CD14-positive monocyte (primary cell): ENCODE data around the gene PRKN. TPM values are rescaled to one million over a fixed set of nuclear protein-coding genes. Genes with fewer than 3 reads are reported as not detected.

Experiments
- DNase-seq, 3 donors: peaks; one replicate each; pipeline ENCODE4 v3.0.0-alpha.2; 2011 to 2022
- H2AFZ ChIP-seq: 2 replicates; pipeline ENCODE4 v1.6.0; 2012; ENCODE audit warnings: mild to moderate bottlenecking, low read depth, low read length, inconsistent platforms; ENCODE audit not compliant: insufficient read depth, poor library complexity, severe bottlenecking
- H3K27ac ChIP-seq, 2 donors: 1 replicate in 1 of 2; 2 replicates in 1 of 2; pipeline ENCODE4 v1.5.1; 2012 to 2013; ENCODE audit warnings: low read length in 2 of 2, control low read depth in 1 of 2, inconsistent platforms in 1 of 2, low read depth in 1 of 2, mild to moderate bottlenecking in 1 of 2
- H3K27me3 ChIP-seq, 2 donors: one replicate each; pipeline versions ENCODE4 v1.6.0 to v1.6.1; 2011 to 2013; ENCODE audit warnings: low read length in 2 of 2; ENCODE audit not compliant: control insufficient read depth in 2 of 2, insufficient read depth in 2 of 2
- H3K36me3 ChIP-seq, 2 donors: replicated peaks in 1 of 2; 1 replicate in 1 of 2; 2 replicates in 1 of 2; pipeline versions ENCODE4 v1.5.1 to v1.6.1; 2012 to 2013; ENCODE audit warnings: low read length in 2 of 2, control low read depth in 1 of 2, inconsistent platforms in 1 of 2, mild to moderate bottlenecking in 1 of 2; ENCODE audit not compliant: insufficient read depth in 2 of 2, control insufficient read depth in 1 of 2
- H3K4me1 ChIP-seq, 2 donors: 1 replicate in 1 of 2; 2 replicates in 1 of 2; pipeline versions ENCODE4 v1.5.1 to v1.6.1; 2012 to 2013; ENCODE audit warnings: low read length in 2 of 2, control low read depth in 1 of 2, inconsistent platforms in 1 of 2, mild to moderate bottlenecking in 1 of 2, moderate library complexity in 1 of 2; ENCODE audit not compliant: insufficient read depth in 2 of 2, control insufficient read depth in 1 of 2
- H3K4me2 ChIP-seq: replicated peaks from 2 replicates; pipeline ENCODE3; 2012; ENCODE audit warnings: low read length, moderate library complexity, mild to moderate bottlenecking; ENCODE audit not compliant: poor library complexity, severe bottlenecking; ENCODE audit errors: extremely low read depth
- H3K4me3 ChIP-seq, 3 experiments: fragments of 200-600 bp in 1 of 3; sonication (generic) in 1 of 3; replicated peaks in 1 of 3; 1 replicate in 2 of 3; 2 replicates in 1 of 3; pipeline ENCODE4 v1.5.1; 2011 to 2013; ENCODE audit warnings: low read length in 3 of 3, mild to moderate bottlenecking in 3 of 3, control low read depth in 2 of 3, low read depth in 2 of 3, inconsistent platforms in 1 of 3, moderate library complexity in 1 of 3
- H3K79me2 ChIP-seq: 2 replicates; pipeline ENCODE4 v1.6.0; 2012; ENCODE audit warnings: mild to moderate bottlenecking, control low read depth, inconsistent platforms, low read length, moderate library complexity; ENCODE audit not compliant: insufficient read depth
- H3K9ac ChIP-seq: 2 replicates; pipeline ENCODE4 v1.6.0; 2017; ENCODE audit warnings: low read length, mild to moderate bottlenecking; ENCODE audit not compliant: insufficient read depth, poor library complexity, severe bottlenecking
- H3K9me3 ChIP-seq, 2 donors: replicated peaks in 1 of 2; 1 replicate in 1 of 2; 2 replicates in 1 of 2; pipeline versions ENCODE4 v1.5.1 to v1.6.1; 2012 to 2013; ENCODE audit warnings: low read length in 2 of 2, control low read depth in 1 of 2; ENCODE audit not compliant: control insufficient read depth in 1 of 2, insufficient read depth in 1 of 2
- H4K20me1 ChIP-seq: 2 replicates; pipeline ENCODE4 v1.6.0; 2012; ENCODE audit warnings: mild to moderate bottlenecking, low read length, control low read depth, moderate library complexity; ENCODE audit not compliant: insufficient read depth
- H3K27ac Mint-ChIP-seq, 7 donors: one replicate each; pipeline ENCODE4 v1.8.0; 2020; ENCODE audit warnings: mild to moderate bottlenecking in 7 of 7, mixed read lengths in 7 of 7, moderate library complexity in 6 of 7, inconsistent platforms in 2 of 7
- H3K27me3 Mint-ChIP-seq, 3 donors: one replicate each; pipeline ENCODE4 v1.8.0; 2021 to 2022; ENCODE audit warnings: low read depth in 3 of 3, mild to moderate bottlenecking in 3 of 3, mixed read lengths in 3 of 3, moderate library complexity in 3 of 3, inconsistent platforms in 1 of 3
- H3K36me3 Mint-ChIP-seq, 2 donors: one replicate each; pipeline ENCODE4 v1.8.0; 2020; ENCODE audit warnings: mixed read lengths in 2 of 2, inconsistent platforms in 1 of 2, mild to moderate bottlenecking in 1 of 2
- H3K4me1 Mint-ChIP-seq: one replicate; pipeline ENCODE4 v1.8.0; 2020; ENCODE audit warnings: mild to moderate bottlenecking, mixed read lengths
- H3K4me3 Mint-ChIP-seq, 2 donors: one replicate each; pipeline ENCODE4 v1.8.0; 2020; ENCODE audit warnings: mild to moderate bottlenecking in 2 of 2, mixed read lengths in 2 of 2, moderate library complexity in 1 of 2
- H3K9me3 Mint-ChIP-seq, 7 donors: one replicate each; pipeline ENCODE4 v1.8.0; 2020 to 2022; ENCODE audit warnings: mixed read lengths in 7 of 7, mild to moderate bottlenecking in 6 of 7, moderate library complexity in 6 of 7, inconsistent platforms in 2 of 7
- WGBS: methylation state at CpG from one replicate; pipeline ENCODE4 v1.1.5; 2013; ENCODE audit warnings: missing lambda C conversion rate; ENCODE audit not compliant: insufficient coverage; 5-methylcytosine and 5-hydroxymethylcytosine counted together
- intact Hi-C, 2 donors: fragments of 100-400 bp; cut with micrococcal nuclease; formaldehyde crosslinking; loops; one replicate each; pipeline versions ENCODE4 v1.15.0 to v1.15.1; 2023
- polyA plus RNA-seq, 3 donors: library from polyadenylated mRNA; depleted of rRNA in 1 of 3; unstranded in 2 of 3; stranded (reverse) in 1 of 3; fragments of 300-500 nt in 2 of 3; fragments of >200 nt in 1 of 3; fragmentation: Illumina TruSeq in 2 of 3; gene quantifications; 1 replicate in 2 of 3; 2 replicates in 1 of 3; pipeline ENCODE4 v1.2.3, GENCODE V29; 2012 to 2021
- TF ChIP-seq, protein P1 (sequence below): fragments of 200-600 bp; IDR thresholded peaks from one replicate; pipeline ENCODE4 v1.8.0; 2022; ENCODE audit warnings: antibody characterized with exemption, mild to moderate bottlenecking

Gene PRKN
- polyA plus RNA-seq, 3 donors = 0.19 to 0.21 TPM; not detected in 1

DNA sequence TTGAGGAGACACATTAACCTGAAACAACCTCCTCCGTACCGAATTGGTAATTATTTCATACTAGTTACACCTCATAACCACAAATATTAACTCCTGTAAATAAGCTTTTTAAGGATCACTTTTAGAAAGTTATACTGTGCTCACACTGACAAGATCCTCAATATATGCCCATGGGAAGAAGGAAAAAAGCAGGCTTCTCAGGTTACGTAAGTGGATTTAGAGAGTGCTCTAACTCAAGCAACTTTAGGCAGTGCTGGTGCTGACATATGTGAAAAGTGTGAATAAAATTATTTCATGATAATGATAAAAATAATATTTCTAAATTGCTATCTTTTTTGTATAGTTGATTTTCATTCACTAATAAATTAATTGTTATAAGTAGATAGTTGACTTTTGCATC is 76.1 kb downstream of the PRKN start:
- intact Hi-C loops = no loop called here
- Histone ChIP-seq H2AFZ (no peak overlapping the region), H3K9ac (no peak overlapping the region), H3K36me3 (no peaks in the 10 kb centered on the region), H3K79me2 (no peaks in the 10 kb centered on the region), H3K9me3 (no peaks in the 10 kb centered on the region), H3K27me3 (no peaks in the 10 kb centered on the region), H3K4me3 (no peak overlapping the region), H4K20me1 (no peaks in the 10 kb centered on the region), H3K27ac (no peak overlapping the region), H3K4me2 (no peak overlapping the region), H3K4me1 (no peaks in the 10 kb centered on the region)
- no peaks in the 10 kb centered on the region for H3K4me1 Mint-ChIP-seq
- no CpG with 5 or more reads among the region's 3 CpGs for WGBS
- H3K4me3 Mint-ChIP-seq = no peak overlapping the region
- no peaks in the 10 kb centered on the region for H3K27me3 Mint-ChIP-seq
- H3K36me3 Mint-ChIP-seq = no peaks in the 10 kb centered on the region
- H3K9me3 Mint-ChIP-seq = peaks cover 0 to 1% (median 0%) of the 10 kb centered on the region in 7 donors
- no peak for DNase-seq
- H3K27ac Mint-ChIP-seq = no peak overlapping the region
- TF ChIP-seq, protein P1, sequence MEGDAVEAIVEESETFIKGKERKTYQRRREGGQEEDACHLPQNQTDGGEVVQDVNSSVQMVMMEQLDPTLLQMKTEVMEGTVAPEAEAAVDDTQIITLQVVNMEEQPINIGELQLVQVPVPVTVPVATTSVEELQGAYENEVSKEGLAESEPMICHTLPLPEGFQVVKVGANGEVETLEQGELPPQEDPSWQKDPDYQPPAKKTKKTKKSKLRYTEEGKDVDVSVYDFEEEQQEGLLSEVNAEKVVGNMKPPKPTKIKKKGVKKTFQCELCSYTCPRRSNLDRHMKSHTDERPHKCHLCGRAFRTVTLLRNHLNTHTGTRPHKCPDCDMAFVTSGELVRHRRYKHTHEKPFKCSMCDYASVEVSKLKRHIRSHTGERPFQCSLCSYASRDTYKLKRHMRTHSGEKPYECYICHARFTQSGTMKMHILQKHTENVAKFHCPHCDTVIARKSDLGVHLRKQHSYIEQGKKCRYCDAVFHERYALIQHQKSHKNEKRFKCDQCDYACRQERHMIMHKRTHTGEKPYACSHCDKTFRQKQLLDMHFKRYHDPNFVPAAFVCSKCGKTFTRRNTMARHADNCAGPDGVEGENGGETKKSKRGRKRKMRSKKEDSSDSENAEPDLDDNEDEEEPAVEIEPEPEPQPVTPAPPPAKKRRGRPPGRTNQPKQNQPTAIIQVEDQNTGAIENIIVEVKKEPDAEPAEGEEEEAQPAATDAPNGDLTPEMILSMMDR = no peak

DNA sequence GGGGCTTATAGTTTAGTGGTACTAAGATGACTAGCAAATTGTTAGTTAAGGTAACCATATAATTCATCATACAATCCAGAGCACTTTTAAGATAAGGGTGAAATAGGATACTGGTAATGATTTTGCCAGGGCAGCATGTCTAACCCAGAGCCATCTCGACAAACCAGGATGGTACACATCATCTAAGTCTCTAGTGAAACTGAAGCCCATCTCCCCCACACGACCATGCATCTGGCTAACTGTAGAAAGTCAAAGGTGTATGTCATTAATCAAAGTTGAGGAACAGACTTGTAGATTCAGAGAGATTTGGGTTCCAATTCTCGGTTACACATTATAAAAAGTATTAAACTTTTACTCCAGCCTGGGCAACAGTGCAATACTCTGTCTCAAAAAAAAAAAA is 78.3 kb downstream of the PRKN start:
- Histone ChIP-seq H3K79me2 (no peaks in the 10 kb centered on the region), H3K4me2 (no peak overlapping the region), H3K9me3 (no peaks in the 10 kb centered on the region), H3K4me1 (no peaks in the 10 kb centered on the region), H3K9ac (no peak overlapping the region), H3K27me3 (no peaks in the 10 kb centered on the region), H4K20me1 (no peaks in the 10 kb centered on the region), H3K27ac (no peak overlapping the region), H3K4me3 (no peak overlapping the region), H3K36me3 (no peaks in the 10 kb centered on the region), H2AFZ (no peak overlapping the region)
- H3K27ac Mint-ChIP-seq = no peak overlapping the region
- H3K4me1 Mint-ChIP-seq = no peaks in the 10 kb centered on the region
- no peaks in the 10 kb centered on the region for H3K36me3 Mint-ChIP-seq
- WGBS = no CpG with 5 or more reads among the region's 3 CpGs
- TF ChIP-seq, protein P1 = no peak
- no peak for DNase-seq
- intact Hi-C loops = no loop called here
- peaks cover 0 to 5% (median 0%) of the 10 kb centered on the region in 3 donors for H3K27me3 Mint-ChIP-seq
- no peak overlapping the region for H3K4me3 Mint-ChIP-seq
- H3K9me3 Mint-ChIP-seq = no peaks in the 10 kb centered on the region
